CD4-positive, alpha-beta T cell treated with Interleukin-4 for 4 hours (primary cell): ENCODE results near the gene DSCAM.
"Not testable (repeated sequence)": the region's sequence is repeated elsewhere in the genome, so short reads cannot be mapped to it uniquely, and the experiment has no call there.

ENCODE experiments used
- DNase-seq: peaks from one replicate; pipeline ENCODE4 v3.0.0-alpha.2; 2020

The DSCAM gene

DNA sequence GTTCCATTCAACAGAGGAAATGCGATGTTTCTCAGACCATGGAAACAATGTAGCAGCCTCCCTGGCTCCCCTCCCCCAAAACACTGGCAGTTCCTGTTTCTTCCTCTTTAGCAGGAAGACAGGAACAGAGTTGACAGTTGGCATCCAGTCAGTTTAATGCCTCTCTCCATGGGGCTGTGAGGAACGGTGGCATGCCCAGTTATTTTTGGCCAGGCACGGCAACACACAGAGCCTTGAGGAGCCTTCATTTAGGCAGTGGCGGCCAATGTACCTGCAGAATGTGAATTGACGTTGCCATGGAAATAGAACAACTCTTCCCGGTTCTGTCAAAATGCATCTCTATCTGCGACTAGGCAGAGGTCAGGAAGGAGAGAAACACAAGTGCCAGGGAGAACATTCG lies 330.6 kb downstream of the DSCAM start:
- DNase-seq, result no peak

- DNase-seq, result no peak
Observed at GRCh38 chr21:40512590-40512989, 334.4 kb downstream of the DSCAM start.

GRCh38 chr21:40507978-40508377 lies 339.0 kb downstream of the DSCAM start:
- DNase-seq, result no peak

GRCh38 chr21:40505681-40506080 lies 341.3 kb downstream of the DSCAM start:
- DNase-seq, result no peak

GRCh38 chr21:40505244-40505643 lies 341.7 kb downstream of the DSCAM start:
- DNase-seq, result no peak

DNA sequence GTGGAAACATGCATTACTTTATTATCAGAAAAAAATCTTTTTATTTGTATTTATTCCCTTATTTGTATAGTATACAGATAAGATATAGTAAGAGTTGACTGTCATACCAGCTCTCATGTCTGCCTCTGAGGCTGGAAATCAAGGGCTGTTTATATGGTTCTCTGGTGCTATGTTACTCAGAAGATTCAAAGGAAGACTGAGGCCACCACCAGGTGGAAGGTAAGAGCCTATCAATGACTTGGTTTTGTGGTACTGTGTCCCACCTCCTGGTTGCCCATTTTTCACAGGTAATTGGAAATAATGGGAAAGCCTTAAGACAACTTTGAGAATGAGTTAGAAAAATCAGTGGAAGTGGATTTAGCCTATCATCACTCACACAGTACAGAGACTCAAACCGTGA lies 342.1 kb downstream of the DSCAM start:
- no peak for DNase-seq

- no peak for DNase-seq
Observed at GRCh38 chr21:40496116-40496515, 350.8 kb downstream of the DSCAM start.

DNA sequence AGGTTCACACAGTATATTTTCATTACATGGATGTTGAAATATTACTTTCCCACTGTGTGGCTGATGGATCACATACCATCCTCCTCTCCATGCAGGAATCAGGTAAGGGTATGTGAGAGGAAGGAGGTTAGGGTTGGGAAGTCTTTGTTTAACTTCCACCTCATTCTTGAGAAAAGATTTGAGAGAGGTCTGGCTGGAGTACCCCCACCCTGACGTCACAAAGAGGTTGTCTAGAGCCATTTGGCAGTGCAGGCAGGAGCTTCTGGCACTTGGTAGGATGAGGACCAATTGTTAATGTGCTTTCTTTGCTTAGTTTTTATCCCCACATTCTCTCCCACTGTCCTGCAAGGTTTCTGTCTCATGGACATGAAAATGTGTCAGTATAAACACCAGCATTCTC lies 356.6 kb downstream of the DSCAM start:
- DNase-seq, result no peak

DNA sequence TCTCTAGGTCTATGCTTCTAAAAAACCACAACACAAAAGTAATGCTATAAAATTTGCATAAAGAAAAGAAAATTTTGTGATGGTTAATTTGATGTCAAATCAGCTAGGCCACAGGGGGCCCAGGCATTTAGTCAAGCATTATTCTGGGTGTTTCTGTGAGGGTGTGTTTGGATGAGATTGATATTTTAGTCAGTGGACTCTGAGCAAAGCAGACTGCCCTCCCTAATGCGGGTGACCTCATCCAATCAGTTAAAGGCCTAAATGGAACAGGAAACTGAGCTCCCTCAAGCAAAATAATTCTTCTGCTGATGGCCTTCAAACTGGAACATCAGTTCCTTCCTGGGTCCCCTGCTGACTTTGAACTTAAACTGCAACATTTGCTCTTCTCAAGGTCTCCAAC lies 358.0 kb downstream of the DSCAM start:
- DNase-seq, result no peak

DNA sequence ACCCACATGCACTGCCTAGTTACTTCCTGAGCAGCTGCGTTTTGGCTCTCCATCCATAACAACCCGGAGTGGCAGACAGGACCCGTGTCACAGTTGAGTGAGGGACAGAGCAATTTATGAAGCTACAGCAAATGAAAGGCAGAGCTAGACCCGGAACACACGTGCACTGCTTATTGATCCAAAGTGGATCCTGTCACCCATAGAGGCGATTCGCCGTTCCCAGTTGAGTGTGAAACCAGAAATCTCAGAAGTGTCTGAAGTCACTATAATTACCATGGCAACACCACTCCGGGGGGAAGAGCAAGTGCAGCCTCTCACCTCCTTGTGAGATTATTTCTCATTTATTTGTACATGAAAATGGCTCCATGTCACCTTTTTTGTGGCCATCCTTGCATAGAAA lies 365.2 kb downstream of the DSCAM start:
- no peak for DNase-seq

DNA sequence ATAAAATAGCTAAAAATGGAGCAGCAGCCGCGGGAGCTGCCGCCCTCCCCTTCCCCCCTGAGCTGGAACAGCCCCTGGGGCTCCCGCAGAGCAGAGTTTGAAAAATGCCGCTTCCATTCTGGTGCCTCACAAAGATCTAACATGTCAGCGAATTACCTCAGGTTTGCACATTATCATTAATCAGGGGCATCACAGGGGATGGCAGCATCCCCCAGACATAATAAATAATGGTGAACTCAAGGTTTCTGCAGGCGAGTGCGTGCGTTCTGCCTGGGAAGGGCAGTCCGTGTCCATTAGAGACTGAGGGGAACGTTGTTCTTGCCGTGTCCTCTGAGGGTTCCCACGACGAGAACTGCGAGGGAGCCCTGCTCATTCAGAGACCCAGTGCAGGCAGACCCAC lies 372.4 kb downstream of the DSCAM start:
- DNase-seq, result no peak

DNA sequence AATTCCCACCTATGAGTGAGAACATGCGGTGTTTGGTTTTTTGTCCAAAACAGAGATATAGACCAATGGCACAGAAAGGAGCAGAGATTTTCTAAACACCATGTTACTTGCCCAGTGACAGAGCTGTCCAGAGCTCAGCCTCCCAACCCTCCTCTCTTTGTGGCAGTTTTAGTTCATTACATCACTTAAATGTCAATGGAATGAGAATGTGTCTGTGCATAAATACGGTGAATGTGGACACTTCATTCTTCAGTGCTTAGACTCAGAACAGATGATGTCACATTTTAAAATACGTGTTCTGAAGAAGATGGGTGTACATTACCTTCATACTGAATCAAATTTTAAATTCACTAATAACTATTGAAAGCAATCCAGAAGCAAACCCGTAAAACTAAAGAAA lies 374.9 kb downstream of the DSCAM start:
- DNase-seq, result no peak

DNA sequence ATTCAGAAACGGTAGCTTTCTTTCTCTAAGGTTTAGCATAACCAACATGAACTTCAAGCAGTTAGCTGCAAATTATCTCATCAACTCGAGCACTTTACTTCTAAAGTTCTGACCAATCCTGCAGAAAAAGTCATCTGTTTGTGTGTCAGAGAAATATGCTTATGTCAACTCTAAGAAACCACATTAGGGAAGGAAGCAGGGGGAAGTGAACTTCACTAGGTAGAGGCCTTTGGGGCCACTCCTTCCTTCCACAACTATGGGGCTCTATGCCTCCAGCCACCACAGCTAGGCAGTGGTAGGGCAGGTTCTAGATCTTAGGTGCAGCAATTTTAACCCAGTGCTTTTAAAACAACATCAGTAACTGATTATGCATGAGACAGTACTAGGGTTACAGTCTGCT lies 375.9 kb downstream of the DSCAM start:
- DNase-seq, result no peak

DNA sequence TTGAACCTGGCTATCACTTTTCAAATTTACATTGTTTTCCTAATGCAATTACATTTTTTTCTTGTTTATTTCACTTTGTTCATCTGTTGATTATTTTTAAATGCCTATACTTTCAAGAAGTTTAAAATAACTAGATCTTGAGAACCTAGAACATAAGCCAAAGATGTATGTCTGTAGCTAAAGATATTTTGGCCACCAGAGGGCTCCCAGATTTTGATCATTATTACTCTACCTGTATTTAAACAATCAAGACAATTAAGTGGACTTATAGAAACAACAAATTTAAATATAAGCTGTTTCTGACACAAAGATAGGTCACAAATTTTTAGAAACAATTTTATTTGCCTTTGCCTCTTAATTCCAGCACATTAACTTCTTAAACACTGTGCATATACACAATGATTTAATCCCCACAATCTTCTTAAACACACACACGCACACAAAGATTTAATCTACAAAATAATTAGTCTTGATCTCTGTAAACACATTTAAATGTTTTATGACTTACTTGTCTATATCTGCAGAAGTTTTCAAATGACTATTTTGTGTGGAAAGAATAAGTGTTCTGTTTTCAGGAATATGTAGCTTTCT lies 380.0 kb downstream of the DSCAM start:
- no peak for DNase-seq

DNA sequence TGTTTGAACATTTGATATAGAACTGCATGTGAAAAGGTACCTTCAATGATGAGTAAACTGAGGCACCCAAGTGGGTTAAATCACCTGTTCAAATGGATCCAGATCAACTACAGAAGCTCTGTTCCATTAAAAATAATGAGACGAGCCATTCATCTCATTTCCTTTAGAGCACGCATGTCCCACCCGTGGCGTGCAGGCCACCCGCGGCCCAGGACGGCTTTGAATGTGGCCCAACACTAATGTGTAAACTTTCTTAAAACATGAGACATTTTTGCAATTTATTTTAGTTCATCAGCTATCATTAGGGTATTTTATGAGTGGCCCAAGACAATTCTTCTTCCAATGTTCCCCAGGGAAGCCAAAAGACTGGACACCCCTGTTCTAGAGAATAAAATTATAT lies 381.6 kb downstream of the DSCAM start:
- no peak for DNase-seq

- no peak for DNase-seq
Observed at GRCh38 chr21:40463176-40463575, 383.8 kb downstream of the DSCAM start.

- DNase-seq, result no peak
Observed at GRCh38 chr21:40461008-40461407, 385.9 kb downstream of the DSCAM start.

GRCh38 chr21:40457741-40458140 lies 389.2 kb downstream of the DSCAM start:
- DNase-seq, result no peak

- no peak for DNase-seq
Observed at GRCh38 chr21:40454057-40454456, 392.9 kb downstream of the DSCAM start.

GRCh38 chr21:40453183-40453582 lies 393.8 kb downstream of the DSCAM start:
- DNase-seq, result no peak

DNA sequence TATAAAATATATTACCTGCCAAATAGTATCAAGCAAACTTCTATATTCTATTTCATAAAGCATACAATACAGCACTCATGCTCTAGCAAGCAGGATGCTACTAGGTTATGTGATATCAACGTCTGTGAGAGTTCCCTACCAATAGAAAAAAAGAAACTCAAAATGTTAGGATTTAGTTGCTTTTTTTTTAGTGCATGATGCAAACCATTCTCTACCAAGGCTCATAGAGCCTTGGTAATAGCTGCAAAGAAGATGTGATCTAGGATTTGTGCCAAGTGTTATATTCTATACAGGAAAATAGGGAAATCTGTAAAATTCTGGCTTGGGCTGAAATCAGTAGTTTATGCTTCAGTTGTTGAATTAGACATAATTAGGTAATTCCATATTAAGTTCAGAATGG lies 394.4 kb downstream of the DSCAM start:
- no peak for DNase-seq

DNA sequence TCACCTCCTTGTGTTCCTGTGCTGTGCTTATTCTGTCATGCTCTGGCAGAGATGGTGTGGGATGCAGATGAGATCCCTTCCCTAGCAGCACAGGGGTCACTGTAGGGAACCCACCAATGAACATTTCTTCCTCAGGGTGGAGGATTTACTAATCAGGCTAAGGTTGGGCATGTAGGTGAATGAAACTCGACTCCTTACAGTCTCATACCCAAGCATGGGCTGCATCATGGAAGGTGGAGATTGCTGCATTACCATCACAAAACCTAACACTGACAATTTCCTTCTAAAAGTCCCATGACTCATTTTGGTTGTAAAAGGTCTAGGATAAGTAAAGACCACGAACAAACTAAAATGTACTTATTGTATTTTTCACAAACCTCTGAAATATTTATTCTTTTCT lies 399.9 kb downstream of the DSCAM start:
- no peak for DNase-seq

DNA sequence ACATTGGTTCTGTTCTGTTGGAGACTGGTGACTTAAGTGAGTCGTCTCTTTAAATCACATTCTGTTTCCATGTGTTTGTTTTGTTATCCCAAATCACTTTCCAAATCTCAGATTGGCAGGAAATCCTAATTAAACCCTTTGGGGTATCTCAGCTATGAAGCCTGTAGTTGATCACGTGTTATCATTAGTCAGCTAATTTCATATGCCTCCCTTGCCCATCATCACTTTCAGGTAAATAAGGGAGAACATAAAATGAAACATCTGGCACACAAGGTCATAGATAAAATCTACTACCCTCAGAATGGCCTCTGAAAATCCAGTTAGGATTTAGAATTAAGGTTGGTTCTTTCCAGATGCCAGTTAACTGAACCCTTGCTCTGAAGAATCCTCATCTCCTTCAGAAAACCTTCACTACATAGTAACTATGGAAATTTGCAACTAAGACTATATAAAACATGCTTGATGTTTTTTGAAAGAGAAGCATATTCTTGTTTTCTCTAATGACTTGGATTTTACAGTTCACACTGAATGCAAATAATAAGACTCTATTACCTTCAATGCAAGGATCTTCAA lies 401.5 kb downstream of the DSCAM start:
- DNase-seq, result no peak

DNA sequence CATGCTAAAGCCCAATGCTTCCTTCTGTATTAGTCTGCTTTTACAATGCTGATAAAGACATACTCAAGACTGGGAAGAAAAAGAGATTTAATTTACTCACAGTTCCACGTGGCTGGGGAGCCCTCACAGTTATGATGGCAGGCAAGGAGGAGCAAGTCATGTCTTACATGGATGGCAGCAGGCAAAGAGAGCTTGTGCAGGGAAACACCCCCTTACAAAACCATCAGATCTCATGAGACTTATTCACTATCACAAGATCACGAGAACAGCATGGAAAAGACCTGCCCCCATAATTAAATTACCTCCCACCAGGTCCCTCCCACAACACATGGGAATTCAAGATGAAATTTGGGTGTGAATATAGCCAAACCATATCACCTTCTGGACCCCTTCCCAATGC lies 407.4 kb downstream of the DSCAM start:
- DNase-seq, result not testable (repeated sequence)

GRCh38 chr21:40438616-40439015 lies 408.3 kb downstream of the DSCAM start:
- DNase-seq, result no peak

GRCh38 chr21:40436261-40436660 lies 410.7 kb downstream of the DSCAM start:
- no peak for DNase-seq
